ENCODE data around the gene MED1.
"Not testable (repeated sequence)": the region's sequence is repeated elsewhere in the genome, so short reads cannot be mapped to it uniquely, and the experiment has no call there.

Gene MED1

GRCh38 chr17:39410279-39410678, 40.8 kb downstream of the MED1 start:
- DNase-seq = no peak

GRCh38 chr17:39408360-39408759, 42.7 kb downstream of the MED1 start:
- DNase-seq = no peak

DNA sequence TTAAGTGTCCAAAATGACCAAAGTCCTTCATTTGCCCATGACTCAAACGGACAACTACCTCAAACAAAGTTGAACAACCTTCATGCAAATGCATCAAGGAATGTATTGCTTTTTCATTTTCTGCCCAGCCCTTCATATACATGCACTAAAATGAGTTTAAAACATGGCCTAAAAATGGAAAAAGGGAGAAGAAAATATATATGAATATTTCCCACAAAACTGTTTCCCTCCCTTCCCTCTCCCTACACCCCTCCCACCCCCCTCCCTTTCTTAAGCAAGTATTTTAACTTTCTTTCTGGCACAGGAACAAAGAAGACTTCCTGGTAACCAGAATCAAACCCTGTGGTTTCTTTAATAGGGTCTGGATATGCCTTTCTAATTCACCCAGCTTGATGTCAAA, 44.1 kb downstream of the MED1 start:
- DNase-seq = no peak

DNA sequence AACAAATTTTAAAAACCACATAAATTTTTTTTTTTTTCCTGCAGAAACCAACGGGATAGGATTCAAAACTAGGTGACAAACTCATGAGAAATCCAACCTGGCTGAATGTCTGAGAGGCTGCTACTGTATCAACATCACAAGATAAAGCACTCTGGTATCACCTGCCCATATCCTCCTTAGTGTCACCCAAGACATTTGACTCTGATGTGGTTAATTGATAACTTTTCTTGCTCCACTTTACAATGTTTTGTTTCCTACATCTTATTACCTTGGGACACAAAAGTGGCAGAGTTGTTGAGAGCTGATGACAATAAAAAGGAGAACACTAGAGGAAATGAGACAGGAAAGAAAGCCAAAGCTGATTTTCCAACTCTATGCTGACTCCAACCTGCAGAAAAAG, 45.6 kb downstream of the MED1 start:
- DNase-seq = no peak

GRCh38 chr17:39404542-39405378, 46.3 kb downstream of the MED1 start:
- no peak for DNase-seq

DNA sequence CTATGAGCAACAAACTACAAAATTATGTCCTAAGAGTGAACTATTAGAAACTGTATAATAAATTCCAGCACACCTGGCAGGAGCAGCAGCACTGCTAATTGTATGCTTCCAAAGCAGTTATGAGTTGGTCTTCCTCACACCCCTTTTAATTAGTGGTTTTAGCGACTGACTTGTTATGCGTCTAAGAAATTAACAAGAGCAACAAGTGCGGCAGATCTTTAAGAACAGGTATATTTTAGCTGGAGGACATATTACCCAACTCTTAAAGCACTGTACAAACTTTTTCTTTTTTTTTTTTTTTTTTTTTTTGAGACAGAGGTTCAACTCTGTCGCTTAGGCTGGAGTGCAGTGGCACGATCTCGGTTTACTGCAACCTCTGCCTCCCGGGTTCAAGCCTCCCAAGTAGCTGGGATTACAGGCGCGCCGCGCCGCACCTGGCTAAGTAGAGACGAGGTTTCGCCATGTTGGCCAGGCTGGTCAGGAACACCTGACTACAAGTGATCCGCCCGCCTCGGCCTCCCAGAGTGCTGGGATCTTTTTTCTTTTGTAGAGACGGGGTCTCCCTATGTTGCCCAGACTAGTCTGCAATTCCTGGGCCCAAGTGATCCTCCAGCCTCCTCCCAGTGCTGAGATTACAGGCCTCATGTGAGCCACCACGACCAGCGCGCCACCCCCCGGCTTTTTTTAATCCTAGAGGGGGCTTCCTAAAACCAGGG, 48.0 kb downstream of the MED1 start:
- DNase-seq = no peak

DNA sequence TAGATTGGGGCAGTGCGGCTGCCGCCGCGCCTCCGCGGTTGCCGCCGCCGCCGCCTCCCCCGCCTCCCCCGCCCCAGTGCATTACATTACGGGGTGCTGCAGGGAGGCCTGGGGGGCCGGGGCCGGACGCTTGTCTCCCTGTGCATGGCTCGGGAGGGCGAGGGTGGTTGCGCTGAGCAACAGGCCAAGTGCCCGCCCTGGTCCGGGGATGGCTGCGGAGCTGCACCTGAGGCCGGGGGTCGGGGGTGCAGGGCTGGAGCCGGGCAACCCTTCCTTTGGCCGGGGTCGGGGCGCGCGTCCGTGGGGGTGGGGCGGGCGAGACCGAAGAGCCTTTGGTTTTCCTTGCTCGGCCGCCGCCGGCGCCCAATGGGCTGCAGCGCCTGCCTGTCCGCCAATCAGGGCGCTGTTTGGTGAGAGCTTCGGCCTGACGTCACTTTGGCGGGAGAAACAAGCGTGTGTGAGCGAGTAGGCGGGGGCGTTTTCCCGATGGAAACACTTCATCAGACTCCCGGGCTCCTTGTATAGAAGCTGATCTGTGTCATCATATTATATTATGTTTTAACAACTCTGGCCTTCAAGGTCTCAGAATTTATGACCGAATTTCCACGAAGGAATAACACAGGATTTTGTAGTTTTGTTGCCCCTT, 48.7 kb downstream of the MED1 start:
- peak; percentile 78 for DNase-seq

- peak; percentile 42 for DNase-seq
Observed at GRCh38 chr17:39401412-39402243, 49.4 kb downstream of the MED1 start, which contains the start of gene FBXL20. Gene FBXL20, minus strand, starts transcription at chr17:39401626. Its CDS starts 224 bp downstream, at chr17:39401402.

- DNase-seq = no peak
Observed at GRCh38 chr17:39400547-39401411, 50.3 kb downstream of the MED1 start.

DNA sequence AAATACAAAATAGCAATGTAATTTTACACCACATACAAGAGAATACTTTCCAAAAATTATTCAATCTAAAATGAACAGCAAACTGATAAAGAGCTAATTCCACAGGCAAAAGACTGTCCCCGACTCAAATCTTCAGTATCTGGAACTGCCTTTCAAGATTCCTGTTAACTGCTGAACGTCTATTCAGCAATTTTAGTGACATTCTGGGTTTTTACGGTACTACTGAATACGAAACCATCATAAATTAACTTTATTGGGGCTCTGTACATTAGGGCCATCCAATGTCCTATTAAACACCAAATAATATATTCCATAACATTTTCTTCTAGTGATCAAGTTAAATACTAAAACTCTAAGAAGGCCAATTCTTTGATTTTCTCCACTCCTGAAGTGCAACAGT, 51.3 kb downstream of the MED1 start:
- no peak for DNase-seq

- no peak for DNase-seq
Observed at GRCh38 chr17:39393736-39394135, 57.3 kb downstream of the MED1 start.

DNA sequence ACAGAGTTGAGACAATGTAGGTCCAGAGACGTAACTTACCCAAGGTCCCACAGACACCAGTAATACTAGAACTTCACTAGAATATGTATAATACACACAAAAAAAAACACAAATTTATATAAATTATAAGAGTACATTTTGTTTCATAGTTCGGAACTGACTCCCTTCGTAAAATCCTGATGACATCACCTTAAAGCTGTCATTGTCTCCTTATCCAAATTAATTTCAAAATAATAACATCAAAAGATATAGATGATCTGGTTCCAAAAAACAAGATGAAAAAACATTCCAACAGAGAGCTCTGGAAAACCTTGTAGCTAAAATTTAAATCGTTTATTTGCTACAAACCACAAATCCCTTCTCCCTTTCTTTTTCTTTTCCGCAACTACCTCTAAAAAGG, 59.6 kb downstream of the MED1 start:
- no peak for DNase-seq

DNA sequence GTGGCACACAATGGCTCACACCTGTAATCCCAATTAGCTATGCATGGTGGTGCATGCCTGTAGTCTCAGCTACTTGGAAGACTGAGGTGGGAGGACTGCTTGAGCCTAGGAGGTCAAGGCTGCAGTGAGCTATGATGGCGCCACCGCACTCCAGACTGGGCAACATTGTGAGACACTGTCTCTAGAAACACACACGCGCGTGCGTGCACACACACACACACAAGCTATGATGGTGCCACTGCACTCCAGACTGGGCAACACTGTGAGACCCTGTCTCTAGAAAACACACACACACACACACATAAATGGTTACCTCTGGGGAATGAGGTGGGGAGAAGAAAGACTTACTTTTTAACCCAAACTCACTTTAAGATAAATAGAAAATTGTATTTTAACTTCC, 66.0 kb downstream of the MED1 start:
- DNase-seq = no peak

GRCh38 chr17:39380144-39380543, 70.9 kb downstream of the MED1 start:
- DNase-seq = no peak

DNA sequence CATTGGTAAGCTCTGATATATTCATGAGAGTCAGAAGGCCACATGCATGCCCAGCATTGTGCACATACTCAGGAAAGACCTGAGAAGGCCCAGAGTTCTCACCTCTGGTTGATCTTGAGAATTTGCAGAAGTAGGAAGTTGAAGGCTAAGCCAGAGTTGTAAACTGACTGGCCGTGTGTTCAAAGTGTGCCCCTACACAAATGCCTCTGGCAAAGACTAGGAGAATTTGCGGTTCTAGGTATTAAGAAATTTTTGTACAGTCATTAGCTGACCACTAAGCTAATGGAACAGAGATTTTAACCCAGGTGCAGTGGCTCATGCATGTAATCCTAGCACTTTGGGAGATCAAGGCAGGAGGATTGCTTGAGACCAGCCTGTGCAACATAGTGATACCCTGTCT, 74.6 kb downstream of the MED1 start:
- DNase-seq = no peak

GRCh38 chr17:39367805-39368204, 83.3 kb downstream of the MED1 start:
- DNase-seq = not testable (repeated sequence)

DNA sequence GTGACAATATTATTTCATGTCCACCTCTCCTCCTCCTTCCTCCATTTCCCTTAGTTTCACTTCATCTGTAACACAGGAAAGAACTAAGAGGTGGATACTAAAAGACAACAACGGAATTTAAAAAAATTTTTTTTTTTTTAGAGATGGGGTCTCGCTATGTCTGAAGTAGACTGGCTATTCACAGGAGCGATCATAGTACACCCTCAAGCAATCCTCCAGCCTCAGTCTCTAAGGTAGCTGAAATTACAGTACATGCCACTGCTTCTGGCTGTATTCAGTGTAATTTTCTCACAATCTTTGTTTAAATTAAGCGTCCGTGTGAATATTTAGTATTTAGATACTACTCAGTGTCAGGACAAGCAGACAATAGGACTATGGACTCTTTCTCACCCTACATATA, 85.2 kb downstream of the MED1 start:
- DNase-seq = no peak

DNA sequence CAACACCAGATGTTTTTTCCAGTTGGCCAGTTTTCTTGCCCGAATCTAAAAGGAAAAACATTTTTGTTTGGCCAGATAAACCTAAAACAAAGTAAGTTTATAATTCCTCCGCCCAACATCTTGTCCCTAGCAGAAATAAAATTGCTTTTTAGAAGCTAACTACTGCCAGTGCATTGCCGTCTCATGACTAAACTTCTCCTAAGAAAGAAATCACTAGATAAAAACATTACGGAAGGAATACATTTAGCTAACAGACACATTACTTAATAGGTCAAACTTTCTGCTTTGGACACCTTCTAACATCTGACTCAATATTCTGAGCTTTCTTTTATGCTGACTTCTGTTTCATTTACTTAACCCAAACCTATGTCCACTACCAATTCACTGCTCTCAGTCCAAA, 85.8 kb downstream of the MED1 start:
- no peak for DNase-seq

- no peak for DNase-seq
Observed at GRCh38 chr17:39364236-39365025, 86.6 kb downstream of the MED1 start.

DNA sequence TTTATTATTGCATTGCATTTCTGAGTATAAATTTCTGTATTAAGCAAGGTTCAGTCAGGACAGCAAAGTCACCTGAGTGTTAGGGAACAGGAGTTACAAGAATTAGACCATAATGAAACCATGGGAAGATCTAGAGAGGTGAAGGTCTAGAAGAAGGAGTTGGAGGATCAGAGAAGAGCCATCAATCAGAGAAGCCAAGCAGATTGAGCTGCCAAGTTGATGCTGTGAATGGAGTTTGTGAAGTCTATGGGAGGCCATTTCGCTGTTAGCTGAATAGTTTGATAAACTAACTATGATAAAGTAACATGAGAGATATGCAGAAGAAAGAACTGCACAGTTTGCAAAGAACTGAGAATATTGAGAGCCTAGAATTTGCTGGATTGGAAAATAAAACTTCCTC, 90.0 kb downstream of the MED1 start:
- no peak for DNase-seq

GRCh38 chr17:39360537-39360936, 90.5 kb downstream of the MED1 start:
- no peak for DNase-seq

Data from SHP77 treated with DMSO at 0.1 percent for 48 hours (cell line).